ENCODE results near the gene MGAT4A.

The MGAT4A gene

GRCh38 chr2:98759338-98759737 is 28.4 kb upstream of the MGAT4A start:
- ATAC-seq, result no peak
- TF ChIP-seq POU6F1 (CRISPR knock-in tag; IDR thresholded peaks at IDR 0.05; ENCODE audit: borderline replicate concordance, low read depth) (no peak), TCF4 (CRISPR knock-in tag; IDR thresholded peaks at IDR 0.05; ENCODE audit: borderline replicate concordance) (no peak), BACH2 (CRISPR knock-in tag; IDR thresholded peaks at IDR 0.05; ENCODE audit: borderline replicate concordance) (no peak), ISL1 (CRISPR knock-in tag; IDR thresholded peaks at IDR 0.05) (no peak), GLIS3 (CRISPR knock-in tag; IDR thresholded peaks at IDR 0.05) (no peak), ESRRG (CRISPR knock-in tag; IDR thresholded peaks at IDR 0.05) (no peak), OSR1 (CRISPR knock-in tag; IDR thresholded peaks at IDR 0.05) (no peak), RARB (CRISPR knock-in tag; IDR thresholded peaks at IDR 0.05) (no peak), TOX (CRISPR knock-in tag; IDR thresholded peaks at IDR 0.05; ENCODE audit: borderline replicate concordance) (no peak), CSRNP3 (CRISPR knock-in tag; IDR thresholded peaks at IDR 0.05) (no peak), PPARA (CRISPR knock-in tag; IDR thresholded peaks at IDR 0.05; ENCODE audit: borderline replicate concordance) (no peak), ZNF70 (CRISPR knock-in tag; IDR thresholded peaks at IDR 0.05) (no peak), ZFP30 (CRISPR knock-in tag; IDR thresholded peaks at IDR 0.05) (no peak)

GRCh38 chr2:98757904-98758421 is 27.0 kb upstream of the MGAT4A start:
- ATAC-seq, result peak; percentile 30; the same call in 1 of the 3 replicates
- TF ChIP-seq SNAI2 (CRISPR knock-in tag; IDR thresholded peaks at IDR 0.05), result no peak
- TF ChIP-seq PATZ1 (CRISPR knock-in tag; IDR thresholded peaks at IDR 0.05; ENCODE audit: borderline replicate concordance), result no peak
- TF ChIP-seq CREB5 (CRISPR knock-in tag; IDR thresholded peaks at IDR 0.05; ENCODE audit: low read depth), result no peak
- no peak for TF ChIP-seq ESRRG (CRISPR knock-in tag; IDR thresholded peaks at IDR 0.05)
- no peak for TF ChIP-seq ZNF8 (CRISPR knock-in tag; IDR thresholded peaks at IDR 0.05)
- TF ChIP-seq ZNF565 (CRISPR knock-in tag; conservative IDR thresholded peaks at IDR 0.05; ENCODE audit: low read depth), result no peak
- no peak for TF ChIP-seq ZNF70 (CRISPR knock-in tag; IDR thresholded peaks at IDR 0.05)
- TF ChIP-seq ZFP3 (CRISPR knock-in tag; IDR thresholded peaks at IDR 0.05), result no peak

GRCh38 chr2:98753801-98754200 is 22.9 kb upstream of the MGAT4A start:
- ATAC-seq, result no peak
- TF ChIP-seq BACH2 (CRISPR knock-in tag; IDR thresholded peaks at IDR 0.05; ENCODE audit: borderline replicate concordance) (no peak), TSHZ2 (CRISPR knock-in tag; IDR thresholded peaks at IDR 0.05) (no peak), ZFP3 (CRISPR knock-in tag; IDR thresholded peaks at IDR 0.05) (no peak), TOX (CRISPR knock-in tag; IDR thresholded peaks at IDR 0.05; ENCODE audit: borderline replicate concordance) (no peak), PPARA (CRISPR knock-in tag; IDR thresholded peaks at IDR 0.05; ENCODE audit: borderline replicate concordance) (no peak), OSR1 (CRISPR knock-in tag; IDR thresholded peaks at IDR 0.05) (no peak), PATZ1 (CRISPR knock-in tag; IDR thresholded peaks at IDR 0.05; ENCODE audit: borderline replicate concordance) (no peak), CREB5 (CRISPR knock-in tag; IDR thresholded peaks at IDR 0.05; ENCODE audit: low read depth) (no peak), ZNF8 (CRISPR knock-in tag; IDR thresholded peaks at IDR 0.05) (no peak), ARNTL (CRISPR knock-in tag; IDR thresholded peaks at IDR 0.05; ENCODE audit: borderline replicate concordance, low read depth) (no peak), ZNF70 (CRISPR knock-in tag; IDR thresholded peaks at IDR 0.05) (no peak), RARB (CRISPR knock-in tag; IDR thresholded peaks at IDR 0.05) (no peak), ZNF565 (CRISPR knock-in tag; conservative IDR thresholded peaks at IDR 0.05; ENCODE audit: low read depth) (no peak), CSRNP3 (CRISPR knock-in tag; IDR thresholded peaks at IDR 0.05) (no peak), ESRRG (CRISPR knock-in tag; IDR thresholded peaks at IDR 0.05) (no peak)
